ENCODE measurements around the gene DDX10.

The DDX10 gene

DNA sequence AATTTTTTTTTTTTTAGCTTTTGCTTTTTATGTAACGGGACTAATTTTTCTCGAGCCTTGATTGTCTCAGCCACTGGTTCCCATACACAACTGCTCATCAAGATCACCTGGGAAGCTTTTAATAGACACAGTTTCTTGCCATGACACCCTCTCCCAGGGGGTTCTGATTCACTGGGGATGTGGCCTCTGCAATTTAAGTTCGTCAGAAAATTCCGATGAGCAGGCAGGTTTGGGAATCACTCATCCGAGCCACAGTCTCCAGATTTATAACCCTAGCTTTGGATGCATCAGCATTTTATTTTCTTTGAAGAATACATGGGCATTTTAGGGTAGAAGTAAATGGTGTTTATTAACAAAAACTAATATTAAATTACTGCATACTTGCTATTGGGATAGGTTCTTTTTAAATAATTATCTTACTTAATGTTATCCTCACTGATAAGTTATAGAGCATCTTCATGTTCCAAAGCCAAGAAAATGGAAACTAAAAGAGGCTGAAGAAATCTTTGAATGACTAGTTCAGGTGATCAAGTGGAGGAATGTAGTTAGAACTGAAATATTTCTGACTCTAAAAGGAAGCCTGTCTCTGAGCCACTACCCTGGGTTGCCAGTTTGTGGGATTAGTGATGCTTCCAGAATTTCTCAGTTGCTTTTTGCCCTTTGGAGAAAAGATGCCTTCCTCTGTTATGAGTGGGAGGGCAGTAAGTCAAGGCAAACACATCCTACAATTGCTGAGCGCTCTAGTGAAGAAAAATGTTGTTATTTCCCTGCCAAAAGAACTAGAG is 319.0 kb downstream of the DDX10 start:
- no peak for DNase-seq (ENCODE audit: low read depth in 2 of 2)

GRCh38 chr11:108984523-108984922 is 319.7 kb downstream of the DDX10 start:
- DNase-seq (ENCODE audit: low read depth in 2 of 2): no peak

- no peak for DNase-seq (ENCODE audit: low read depth in 2 of 2)
Measured at GRCh38 chr11:108985236-108985944, 320.5 kb downstream of the DDX10 start.

GRCh38 chr11:108985945-108986279 is 321.0 kb downstream of the DDX10 start:
- no peak for DNase-seq (ENCODE audit: low read depth in 2 of 2)

All from stimulated activated CD8-positive, alpha-beta memory T cell treated with anti-CD3 and anti-CD28 coated beads, Interleukin-15, amount 100 ng/mL, for 4 hours (primary cell).